GM12878 (cell line): ENCODE data around the gene SMARCC2. TPM values are rescaled to one million over a fixed set of nuclear protein-coding genes. Genes with fewer than 3 reads are reported as not detected.

ENCODE experiments used
- ATAC-seq: fragments of 200-7000 bp; cut with Tn5 transposase; 3 replicates; pipeline ENCODE4 v1.9.1; 2020; ENCODE audit warnings: mild to moderate bottlenecking, moderate library complexity
- BruUV-seq: library from RNA; stranded (reverse); fragments of 400-500 nt; replicated peaks from 2 replicates; lab custom pipeline; 2021; lab: Mats Ljungman, UMichigan
- CTCF ChIA-PET: fragments of 300-600 bp; sonication (Branson Sonifier 250); formaldehyde crosslinking; extraction: SDS; loops from one replicate; lab custom pipeline; 2021; ENCODE audit warnings: inconsistent platforms; lab: Yijun Ruan, JAX
- POLR2A ChIA-PET: fragments of 350-600 bp; formaldehyde crosslinking; extraction: SDS; loops from one replicate; lab custom pipeline; 2021; ENCODE audit warnings: inconsistent platforms; lab: Charles Lee
- RAD21 ChIA-PET: fragments of 300-600 bp; sonication (Branson Sonifier 250); formaldehyde crosslinking; loops from one replicate; lab custom pipeline; 2023; ENCODE audit warnings: antibody characterized with exemption; ENCODE audit not compliant: unreplicated experiment; lab: Charles Lee
- SMC1A ChIA-PET: fragments of 300-600 bp; sonication (Branson Sonifier 250); formaldehyde crosslinking; loops from one replicate; lab custom pipeline; 2023; ENCODE audit not compliant: unreplicated experiment, uncharacterized antibody; lab: Charles Lee
- DNase-seq: peaks from one replicate; pipeline ENCODE4 v3.0.0-alpha.2; 2011; ENCODE audit warnings: low read depth, low spot score
- FAIRE-seq: peaks from 3 replicates; lab custom pipeline; 2011; peaks lifted over from hg19 to GRCh38; lab: Jason Lieb, UNC
- H2AFZ ChIP-seq: 2 replicates; pipeline ENCODE4 v1.6.0; 2011; ENCODE audit warnings: low read depth, low read length, control low read depth; ENCODE audit not compliant: control insufficient read depth
- H3K27ac ChIP-seq: 2 replicates; pipeline ENCODE4 v1.5.1; 2011; ENCODE audit warnings: control low read depth; ENCODE audit not compliant: control insufficient read depth, insufficient read depth
- H3K27me3 ChIP-seq, 2 experiments: replicated peaks in 1 of 2; 2 replicates each; pipeline versions ENCODE4 v1.6.0 to v1.6.1; 2011; ENCODE audit warnings: low read length in 1 of 2; ENCODE audit not compliant: control insufficient read depth in 2 of 2, insufficient read depth in 2 of 2
- H3K36me3 ChIP-seq, 2 experiments: 2 replicates each; pipeline ENCODE4 v1.5.1; 2011; ENCODE audit warnings: low read length in 1 of 2; ENCODE audit not compliant: control insufficient read depth in 2 of 2, insufficient read depth in 2 of 2
- H3K4me1 ChIP-seq: 2 replicates; pipeline ENCODE4 v1.6.1; 2011; ENCODE audit warnings: mild to moderate bottlenecking, low read length, moderate library complexity, mixed read lengths; ENCODE audit not compliant: control insufficient read depth, insufficient read depth
- H3K4me2 ChIP-seq: 2 replicates; pipeline ENCODE4 v1.6.0; 2011; ENCODE audit warnings: control low read depth; ENCODE audit not compliant: control insufficient read depth, insufficient read depth
- H3K4me3 ChIP-seq: fragments of 200-600 bp; sonication (generic); 2 replicates; pipeline ENCODE4 v1.5.1; 2016
- H3K79me2 ChIP-seq: 2 replicates; pipeline ENCODE4 v1.6.0; 2011; ENCODE audit warnings: low read length; ENCODE audit not compliant: control insufficient read depth, insufficient read depth
- H3K9ac ChIP-seq: 2 replicates; pipeline ENCODE4 v1.8.0; 2011; ENCODE audit warnings: low read length, control low read depth, mixed read lengths; ENCODE audit not compliant: control insufficient read depth, insufficient read depth
- H3K9me3 ChIP-seq: replicated peaks from 3 replicates; pipeline ENCODE4 v1.5.1; 2011; ENCODE audit warnings: mild to moderate bottlenecking, low read length; ENCODE audit not compliant: control insufficient read depth, insufficient read depth
- H4K20me1 ChIP-seq: 2 replicates; pipeline ENCODE4 v1.6.0; 2011; ENCODE audit not compliant: control insufficient read depth, insufficient read depth
- ATF7 ChIP-seq: fragments of 450-650 bp; IDR thresholded peaks from 2 replicates; pipeline ENCODE4 v1.6.1; 2016; ENCODE audit warnings: low read depth, mild to moderate bottlenecking
- BACH1 ChIP-seq: fragments of 450-650 bp; IDR thresholded peaks from 2 replicates; pipeline ENCODE4 v1.6.1; 2017; ENCODE audit warnings: mild to moderate bottlenecking, borderline replicate concordance
- BRCA1 ChIP-seq: IDR thresholded peaks from 2 replicates; pipeline ENCODE4 v1.6.1; 2011; ENCODE audit warnings: low read depth, low read length, improper control_type of control experiment
- CREM ChIP-seq: IDR thresholded peaks from 2 replicates; pipeline ENCODE4 v1.6.1; 2014; ENCODE audit warnings: antibody characterized with exemption, low read depth
- ELK1 ChIP-seq: IDR thresholded peaks from 2 replicates; pipeline ENCODE4 v1.6.1; 2012; ENCODE audit warnings: low read depth, low read length, improper control_type of control experiment
- ETV6 ChIP-seq, 2 experiments: fragments of 450-650 bp in 1 of 2; IDR thresholded peaks in 1 of 2; conservative IDR thresholded peaks in 1 of 2; 2 replicates each; pipeline ENCODE4 v1.6.1; 2014; ENCODE audit warnings: antibody characterized with exemption in 1 of 2, borderline replicate concordance in 1 of 2, low read depth in 1 of 2, mild to moderate bottlenecking in 1 of 2, moderate library complexity in 1 of 2
- IRF3 ChIP-seq: fragments of 450-650 bp; IDR thresholded peaks from 2 replicates; pipeline ENCODE4 v1.6.1; 2014; ENCODE audit warnings: mild to moderate bottlenecking
- JUNB ChIP-seq: IDR thresholded peaks from 2 replicates; pipeline ENCODE4 v1.6.1; 2016; ENCODE audit warnings: antibody characterized with exemption, mild to moderate bottlenecking
- JUND ChIP-seq: IDR thresholded peaks from 2 replicates; pipeline ENCODE4 v1.6.1; 2012; ENCODE audit warnings: low read depth, mild to moderate bottlenecking, low read length, improper control_type of control experiment, moderate library complexity
- MEF2B ChIP-seq: fragments of 450-650 bp; IDR thresholded peaks from 2 replicates; pipeline ENCODE4 v1.6.1; 2018; ENCODE audit warnings: mild to moderate bottlenecking, moderate library complexity; ENCODE audit not compliant: partially characterized antibody, poor library complexity, severe bottlenecking
- RFX5 ChIP-seq: IDR thresholded peaks from 2 replicates; pipeline ENCODE4 v1.6.1; 2011; ENCODE audit warnings: low read depth, low read length, improper control_type of control experiment
- SIX5 ChIP-seq: IDR thresholded peaks from 2 replicates; pipeline ENCODE4 v1.6.1; 2011; ENCODE audit warnings: mild to moderate bottlenecking, low read depth, low read length, moderate library complexity; ENCODE audit not compliant: severe bottlenecking
- SMARCA5 ChIP-seq: fragments of 450-650 bp; IDR thresholded peaks from 2 replicates; pipeline ENCODE4 v1.6.1; 2017; ENCODE audit warnings: mild to moderate bottlenecking
- STAT1 ChIP-seq: fragments of 450-650 bp; conservative IDR thresholded peaks from 2 replicates; pipeline ENCODE4 v1.6.1; 2014; ENCODE audit warnings: antibody characterized with exemption, mild to moderate bottlenecking
- TARDBP ChIP-seq: IDR thresholded peaks from 2 replicates; pipeline ENCODE4 v1.6.1; 2016; ENCODE audit warnings: borderline replicate concordance
- ZNF24 ChIP-seq: fragments of 450-650 bp; IDR thresholded peaks from 2 replicates; pipeline ENCODE4 v1.6.1; 2017; ENCODE audit warnings: antibody characterized with exemption, mild to moderate bottlenecking
- WGBS: methylation state at CpG from one replicate; pipeline ENCODE4 v1.1.6; 2016; ENCODE audit warnings: low lambda C conversion rate; ENCODE audit not compliant: insufficient replicate concordance, insufficient coverage; ENCODE audit errors: missing lambda C conversion rate; 5-methylcytosine and 5-hydroxymethylcytosine counted together
- in situ Hi-C: fragments of 300-500 bp; cut with MboI; formaldehyde crosslinking; loops from 9 replicates; pipeline ENCODE4 v1.14.3; 2018; ENCODE audit warnings: mixed read lengths
- intact Hi-C: fragments of 100-400 bp; cut with micrococcal nuclease; formaldehyde crosslinking; loops from one replicate; pipeline ENCODE4 v1.14.2; 2022; ENCODE audit not compliant: unreplicated experiment
- polyA plus RNA-seq, 11 experiments: library from polyadenylated mRNA; depleted of rRNA in 4 of 11; unstranded in 6 of 11; stranded (reverse) in 5 of 11; fragments of >200 nt; fragmentation: Nextera tagmentation in 4 of 11; fragmentation: Illumina TruSeq in 1 of 11; extraction: Ambion mirVana in 4 of 11; extraction: Trizol in 1 of 11; gene quantifications; 1 replicate in 1 of 11; 2 replicates in 10 of 11; pipeline versions ENCODE4 v1.2.1 to v1.2.3, GENCODE V29; 2011 to 2016; ENCODE audit warnings: inconsistent platforms in 2 of 11, missing spikeins in 2 of 11, low read depth in 1 of 11
- total RNA-seq, 4 experiments: library from RNA; depleted of rRNA in 3 of 4; stranded (reverse); fragments of >200 nt in 3 of 4; fragmentation: Illumina TruSeq in 1 of 4; extraction: Trizol in 1 of 4; gene quantifications; 2 replicates each; pipeline versions ENCODE4 v1.2.1 to v1.2.3, GENCODE V29; 2013 to 2021

Gene SMARCC2
- total and polyA plus RNA-seq, 10 of the 15 experiments (the other 5 are each of a cell fraction or from before 2014, with no cell fraction given): 13.6 to 71.2 (median 42.3) TPM

DNA sequence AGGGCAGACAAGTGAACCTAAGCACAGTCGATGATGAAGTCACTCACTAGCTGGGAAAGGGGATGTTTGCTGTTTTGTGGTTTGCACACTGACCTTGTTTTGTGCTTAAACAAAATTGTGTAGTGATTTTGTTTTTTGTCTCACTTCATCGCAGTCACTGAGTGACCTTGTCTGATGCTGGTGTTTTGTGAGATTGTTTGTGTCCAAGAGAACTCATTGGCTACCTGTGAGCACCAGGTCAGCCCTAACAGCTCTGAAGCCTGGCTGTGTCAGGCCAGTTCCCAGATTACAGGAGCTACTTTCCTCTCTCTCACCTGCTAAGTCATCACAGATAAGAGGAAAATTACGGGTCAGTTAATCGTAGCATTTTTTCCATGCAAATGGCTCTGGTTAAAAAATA is 65.2 kb downstream of the SMARCC2 start:
- intact Hi-C loops (loop anchor here (10.0 kb wide), 1 partner anchor 521 kb away; the partner anchor contains the start of gene ATP5F1B), in situ Hi-C loops (loop anchor here (5.0 kb wide), 1 partner anchor 338 kb away; no protein-coding TSS in a partner anchor)
- ChIA-PET RAD21 (interaction anchor here (6.8 kb wide), 1 partner anchor 65 kb away, joined by 98 read pairs; the partner anchor contains the start of gene SMARCC2), SMC1A (interaction anchor here (0.7 to 2.4 kb wide), 7 partner anchors 12 to 337 kb away, joined by 3 to 8 read pairs (median 4); partner anchors contain the start of genes MYL6 and SMARCC2), CTCF (interaction anchor here (0.8 to 10.3 kb wide), 7 partner anchors 19 to 386 kb away, joined by 3 to 129 read pairs (median 3); partner anchors contain the start of genes PA2G4 and SMARCC2), POLR2A (interaction anchor here (0.7 to 2.6 kb wide), 7 partner anchors 8 to 122 kb away, joined by 3 to 13 read pairs (median 4); partner anchors contain the start of genes RNF41, RPL41 and SMARCC2)
- H3K4me2 ChIP-seq: no peak overlapping the region
- no peak overlapping the region for H2AFZ ChIP-seq
- BruUV-seq: no TSS peak
- ATAC-seq: no peak
- no peaks in the 10 kb centered on the region for H3K9me3 ChIP-seq
- H3K4me3 ChIP-seq: no peak overlapping the region
- peaks cover 16% of the 10 kb centered on the region for H3K79me2 ChIP-seq
- H3K27ac ChIP-seq: no peak overlapping the region
- H3K4me1 ChIP-seq: peaks cover 29% of the 10 kb centered on the region
- TF ChIP-seq ATF7 (no peak), ZNF24 (no peak), JUND (no peak), IRF3 (no peak), JUNB (no peak), TARDBP (no peak), CREM (no peak), STAT1 (no peak), RFX5 (no peak), BRCA1 (no peak), BACH1 (no peak), SMARCA5 (no peak), ETV6 (conservative IDR thresholded peaks at IDR 0.05 in 1 of 2, IDR thresholded peaks at IDR 0.05 in 1 of 2; ENCODE audit: borderline replicate concordance in 1 of 2, low read depth in 1 of 2) (no peak), SIX5 (no peak), MEF2B (no peak), ELK1 (no peak)
- H3K9ac ChIP-seq: no peak overlapping the region
- DNase-seq: no peak
- H3K36me3 ChIP-seq: no peaks in the 10 kb centered on the region
- H4K20me1 ChIP-seq: no peaks in the 10 kb centered on the region
- 84% methylated on average over 4 of the region's 4 CpGs for WGBS
- H3K27me3 ChIP-seq: no peaks in the 10 kb centered on the region
- FAIRE-seq: no peak
